DND-41 (cell line): ENCODE results near the gene RGS13.

Source experiments
- CTCF ChIP-seq: IDR thresholded peaks from 2 replicates; pipeline ENCODE4 v1.5.1; 2012; ENCODE audit warnings: borderline replicate concordance, low read length, moderate library complexity, mild to moderate bottlenecking; ENCODE audit not compliant: poor library complexity, severe bottlenecking; ENCODE audit errors: extremely low read depth
- EZH2 ChIP-seq: IDR thresholded peaks from 3 replicates; pipeline ENCODE4 v1.6.1; 2012; ENCODE audit warnings: borderline replicate concordance, low read depth, mild to moderate bottlenecking, moderate library complexity, low read length, inconsistent platforms; ENCODE audit not compliant: severe bottlenecking

- TF ChIP-seq CTCF (no peak), EZH2 (no peak)
Observed at GRCh38 chr1:192631749-192632148, 4.2 kb upstream of the RGS13 start.
